Activated CD4-positive, alpha-beta T cell treated with anti-CD3 and anti-CD28 coated beads for 36 hours (primary cell): ENCODE measurements around the gene SEMA4C. TPM values are rescaled to one million over a fixed set of nuclear protein-coding genes. Genes with fewer than 3 reads are reported as not detected.

ENCODE experiments used
- ATAC-seq: fragments of 200-7000 bp; cut with Tn5 transposase; one replicate; pipeline ENCODE4 v1.10.0; 2021; ENCODE audit warnings: mild to moderate bottlenecking, moderate library complexity
- CTCF ChIA-PET: fragments of 350-600 bp; sonication (Branson Sonifier 250); formaldehyde crosslinking; loops from one replicate; lab custom pipeline; 2021; ENCODE audit warnings: antibody characterized with exemption; lab: Charles Lee
- POLR2A ChIA-PET: fragments of 350-600 bp; sonication (Branson Sonifier 250); formaldehyde crosslinking; loops from one replicate; lab custom pipeline; 2021; ENCODE audit warnings: antibody characterized with exemption, inconsistent platforms; lab: Charles Lee
- DNase-seq: peaks from one replicate; pipeline ENCODE4 v3.0.0-alpha.2; 2020
- H3K27ac Mint-ChIP-seq: one replicate; pipeline ENCODE4 v1.8.0; 2021; ENCODE audit warnings: mixed read lengths
- H3K27me3 Mint-ChIP-seq: one replicate; pipeline ENCODE4 v1.8.0; 2021; ENCODE audit warnings: mixed read lengths
- H3K36me3 Mint-ChIP-seq: one replicate; pipeline ENCODE4 v1.8.0; 2021; ENCODE audit warnings: low read depth, mixed read lengths
- H3K4me1 Mint-ChIP-seq: one replicate; pipeline ENCODE4 v1.8.0; 2021; ENCODE audit warnings: mixed read lengths
- H3K4me3 Mint-ChIP-seq: one replicate; pipeline ENCODE4 v1.8.0; 2021; ENCODE audit warnings: mild to moderate bottlenecking, moderate library complexity, mixed read lengths
- H3K9me3 Mint-ChIP-seq: one replicate; pipeline ENCODE4 v1.8.0; 2021; ENCODE audit warnings: low read depth, mixed read lengths
- intact Hi-C, 2 experiments: fragments of 100-400 bp; cut with DNase I in 1 of 2; cut with micrococcal nuclease in 1 of 2; formaldehyde crosslinking; loops; one replicate each; pipeline versions ENCODE4 v1.14.2 to v1.15.1; 2022 to 2024; cut with DNase I, micrococcal nuclease
- total RNA-seq, 2 experiments: library from RNA; stranded (reverse); gene quantifications; one replicate each; pipeline ENCODE4 v1.2.3, GENCODE V29; 2021

Gene SEMA4C
- total RNA-seq, 2 experiments from 2014 or later: 7.5 to 9.6 TPM

GRCh38 chr2:96816127-96816835 lies 53.6 kb downstream of the SEMA4C start, which contains the start of gene CNNM3:
CNNM3 (plus strand) TSS chr2:96816268; CDS start chr2:96816278, 10 bp downstream.
- Mint-ChIP-seq H3K36me3 (peaks cover 16% of the 10 kb centered on the region), H3K27me3 (no peaks in the 10 kb centered on the region), H3K4me3 (peak within 1 kb of the TSS; percentile 81), H3K27ac (peak within 1 kb of the TSS; percentile 56), H3K4me1 (peaks cover 46% of the 10 kb centered on the region), H3K9me3 (no peaks in the 10 kb centered on the region)
- ChIA-PET CTCF (interaction anchor here (0.8 to 1.9 kb wide), 12 partner anchors 9 to 166 kb away, joined by 3 to 7 read pairs (median 4); partner anchors contain the start of genes ANKRD39 and CNNM4), POLR2A (interaction anchor here (0.8 to 1.7 kb wide), 3 partner anchors 16 to 53 kb away, joined by 3 to 5 read pairs (median 4); partner anchors contain the start of gene ANKRD39)
- peak; percentile 93 for ATAC-seq
- DNase-seq: peak; percentile 97
- intact Hi-C loops: loop anchor here (1.0 to 5.0 kb wide), 19 partner anchors 13 to 824 kb away; partner anchors contain the start of genes CNNM4 (in 2 of the 2), KANSL3 (in 2 of the 2), ANKRD36 (in 1 of the 2) and ANKRD36C (in 1 of the 2)

GRCh38 chr2:96815326-96816126 lies 54.4 kb downstream of the SEMA4C start:
- CTCF ChIA-PET: interaction anchor here (0.6 to 1.9 kb wide), 12 partner anchors 8 to 297 kb away, joined by 3 to 7 read pairs (median 4); partner anchors contain the start of genes ANKRD36, ANKRD39 and CNNM4
- Mint-ChIP-seq H3K36me3 (peaks cover 16% of the 10 kb centered on the region), H3K27ac (peak overlapping the region; percentile 56), H3K9me3 (no peaks in the 10 kb centered on the region), H3K27me3 (no peaks in the 10 kb centered on the region), H3K4me1 (peaks cover 39% of the 10 kb centered on the region), H3K4me3 (peak overlapping the region; percentile 81)
- POLR2A ChIA-PET: interaction anchor here (0.6 to 1.7 kb wide), 5 partner anchors 9 to 54 kb away, joined by 3 to 5 read pairs (median 3); no protein-coding TSS in a partner anchor
- intact Hi-C loops: loop anchor here (1.0 to 5.0 kb wide), 19 partner anchors 13 to 823 kb away; partner anchors contain the start of genes CNNM4 (in 2 of the 2), KANSL3 (in 2 of the 2), ANKRD36 (in 1 of the 2) and ANKRD36C (in 1 of the 2)
- DNase-seq (peak; percentile 54), ATAC-seq (peak; percentile 4)

GRCh38 chr2:96813656-96814055 lies 56.2 kb downstream of the SEMA4C start:
- CTCF ChIA-PET: interaction anchor here (0.9 to 2.1 kb wide), 3 partner anchors 10 to 13 kb away, joined by 4 to 6 read pairs (median 5); no protein-coding TSS in a partner anchor
- no peak overlapping the region for H3K4me3 Mint-ChIP-seq

GRCh38 chr2:96811917-96812316 lies 58.0 kb downstream of the SEMA4C start:
- Mint-ChIP-seq H3K27me3 (no peaks in the 10 kb centered on the region), H3K36me3 (peaks cover 4% of the 10 kb centered on the region), H3K4me1 (peaks cover 11% of the 10 kb centered on the region), H3K27ac (no peak overlapping the region), H3K9me3 (no peaks in the 10 kb centered on the region), H3K4me3 (no peak overlapping the region)
- CTCF ChIA-PET: interaction anchor here (2.1 kb wide), 1 partner anchor 9 kb away, joined by 5 read pairs; no protein-coding TSS in a partner anchor
- intact Hi-C loops: no loop called here
- POLR2A ChIA-PET: no interaction called here
- ATAC-seq (no peak), DNase-seq (no peak)

More at GRCh38 chr2:96813656-96814055, 56.2 kb downstream of the SEMA4C start:
- H3K27ac Mint-ChIP-seq: no peak overlapping the region
- POLR2A ChIA-PET: interaction anchor here (0.6 to 0.7 kb wide), 3 partner anchors 20 to 350 kb away, joined by 3 to 5 read pairs (median 3); no protein-coding TSS in a partner anchor
- H3K27me3 Mint-ChIP-seq: no peaks in the 10 kb centered on the region
- H3K36me3 Mint-ChIP-seq: peaks cover 12% of the 10 kb centered on the region
- no peak for ATAC-seq
- peaks cover 20% of the 10 kb centered on the region for H3K4me1 Mint-ChIP-seq
- DNase-seq: no peak
- intact Hi-C loops: no loop called here
- H3K9me3 Mint-ChIP-seq: no peaks in the 10 kb centered on the region

- intact Hi-C loops: no loop called here
- ATAC-seq: no peak
- no peaks in the 10 kb centered on the region for H3K27me3 Mint-ChIP-seq
- ChIA-PET POLR2A (no interaction called here), CTCF (interaction anchor here (0.5 to 0.7 kb wide), 2 partner anchors 48 to 193 kb away, joined by 3 read pairs; no protein-coding TSS in a partner anchor)
- peaks cover 5% of the 10 kb centered on the region for H3K36me3 Mint-ChIP-seq
- no peak for DNase-seq
- no peaks in the 10 kb centered on the region for H3K9me3 Mint-ChIP-seq
- peaks cover 20% of the 10 kb centered on the region for H3K4me1 Mint-ChIP-seq
- H3K27ac Mint-ChIP-seq: no peak overlapping the region
- H3K4me3 Mint-ChIP-seq: no peak overlapping the region
These were observed 59.1 kb downstream of the SEMA4C start for GRCh38 chr2:96810783-96811192.

GRCh38 chr2:96809951-96810782 lies 59.7 kb downstream of the SEMA4C start:
- H3K27ac Mint-ChIP-seq: no peak overlapping the region
- intact Hi-C loops: no loop called here
- H3K4me1 Mint-ChIP-seq: peaks cover 17% of the 10 kb centered on the region
- H3K9me3 Mint-ChIP-seq: no peaks in the 10 kb centered on the region
- ATAC-seq: no peak
- no peak overlapping the region for H3K4me3 Mint-ChIP-seq
- peaks cover 5% of the 10 kb centered on the region for H3K36me3 Mint-ChIP-seq
- no peak for DNase-seq
- H3K27me3 Mint-ChIP-seq: no peaks in the 10 kb centered on the region
- CTCF ChIA-PET: interaction anchor here (0.5 to 1.1 kb wide), 3 partner anchors 9 to 192 kb away, joined by 3 read pairs; no protein-coding TSS in a partner anchor
- POLR2A ChIA-PET: no interaction called here

Other genes starting within 250 kb of the SEMA4C start
- gene KANSL3, start 231.8 kb downstream of the SEMA4C start, total RNA-seq: 10 to 100 TPM; 33.9 to 39.1 TPM
- not detected for gene FER1L5, start 227.3 kb downstream of the SEMA4C start, total RNA-seq
- gene LMAN2L, start 130.0 kb downstream of the SEMA4C start, total RNA-seq: 1 to 10 TPM; 4.8 to 5.7 TPM
- 10 to 100 TPM in 1 of 2 experiments, 1 to 10 TPM in 1; 7.1 to 11.3 TPM for gene CNNM4, start 109.2 kb downstream of the SEMA4C start, total RNA-seq
- gene CNNM3, start 53.8 kb downstream of the SEMA4C start, total RNA-seq: 10 to 100 TPM; 19.2 to 31.2 TPM
- gene ANKRD23, start 26.1 kb downstream of the SEMA4C start, total RNA-seq: 1 to 10 TPM; 5.1 to 5.3 TPM
- gene ANKRD39, start 12.1 kb downstream of the SEMA4C start, total RNA-seq: 10 to 100 TPM; 23.0 to 23.6 TPM
- under 1 TPM in 1 of 2 experiments, not detected in 1; 0.11 TPM for gene FAM178B, start 116.5 kb upstream of the SEMA4C start, total RNA-seq
- gene FAHD2B, start 224.8 kb upstream of the SEMA4C start, total RNA-seq: 10 to 100 TPM; 21.0 to 26.2 TPM
- 10 to 100 TPM; 24.5 to 31.8 TPM for gene ANKRD36, start 243.1 kb upstream of the SEMA4C start, total RNA-seq